Measurements from ENCODE around the gene IRF4. TPM values are rescaled to one million over a fixed set of nuclear protein-coding genes. Genes with fewer than 3 reads are reported as not detected.

The IRF4 gene
- 100 to 1,000 TPM; 554 to 602 TPM for total RNA-seq

DNA sequence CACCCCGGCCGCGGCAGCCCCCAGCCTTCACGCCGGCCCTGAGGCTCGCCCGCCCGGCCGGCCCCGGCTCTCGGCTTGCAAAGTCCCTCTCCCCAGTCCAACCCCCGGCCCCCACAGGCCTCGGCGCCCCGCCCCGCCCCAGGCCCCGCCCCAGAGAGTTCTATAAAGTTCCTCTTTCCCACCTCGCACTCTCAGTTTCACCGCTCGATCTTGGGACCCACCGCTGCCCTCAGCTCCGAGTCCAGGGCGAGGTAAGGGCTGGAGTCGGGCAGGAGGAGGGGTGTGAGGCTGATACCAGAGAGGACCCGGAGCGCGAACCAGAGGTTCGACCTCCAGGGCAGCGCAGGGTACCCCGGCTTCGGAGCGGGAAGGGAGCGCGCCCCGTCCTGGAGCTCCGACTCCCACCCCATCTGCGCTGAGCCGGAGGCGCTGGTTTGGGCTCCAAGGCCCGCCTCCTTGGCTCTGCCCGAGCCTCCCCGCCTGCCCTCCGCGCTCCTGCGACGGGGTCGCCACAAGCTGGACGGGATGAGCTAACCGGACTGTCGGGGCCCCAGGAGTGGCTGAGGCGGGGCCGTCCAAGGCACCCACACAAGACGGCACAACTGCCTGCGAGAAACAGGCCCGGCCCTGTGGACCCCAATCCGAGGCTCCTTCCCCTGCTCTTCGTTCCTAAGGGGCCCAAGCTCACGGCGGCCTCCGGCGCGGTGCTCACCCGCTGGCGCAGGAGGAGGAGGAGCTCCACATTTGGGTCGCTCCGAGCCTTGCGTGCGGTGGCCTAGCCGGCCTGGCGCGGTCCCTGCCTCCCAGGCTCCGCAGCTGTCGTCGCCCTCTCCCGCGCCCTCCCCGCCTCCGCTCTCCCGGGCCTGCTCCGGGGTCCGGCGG is at the start of gene IRF4:
IRF4 (plus strand) TSS at position 194 of the 882 bp plus-strand sequence. CDS start 1,401 bp downstream, outside the sequence.
- Mint-ChIP-seq H3K9me3 (no peaks in the 10 kb centered on the region), H3K27me3 (ENCODE audit: low read depth) (no peaks in the 10 kb centered on the region), H3K27ac (peak within 1 kb of the TSS; percentile 98), H3K36me3 (ENCODE audit: insufficient read depth in 2 of 2) (peaks cover 27 to 36% of the 10 kb centered on the region in 2 donors), H3K4me3 (peak within 1 kb of the TSS; percentile 85 to 96), H3K4me1 (ENCODE audit: low read depth) (peaks cover 61% of the 10 kb centered on the region)
- ATAC-seq (replicated peaks in 1 of 2): peak; percentile 57 to 58
- peak; percentile 80 to 87 for DNase-seq

DNA sequence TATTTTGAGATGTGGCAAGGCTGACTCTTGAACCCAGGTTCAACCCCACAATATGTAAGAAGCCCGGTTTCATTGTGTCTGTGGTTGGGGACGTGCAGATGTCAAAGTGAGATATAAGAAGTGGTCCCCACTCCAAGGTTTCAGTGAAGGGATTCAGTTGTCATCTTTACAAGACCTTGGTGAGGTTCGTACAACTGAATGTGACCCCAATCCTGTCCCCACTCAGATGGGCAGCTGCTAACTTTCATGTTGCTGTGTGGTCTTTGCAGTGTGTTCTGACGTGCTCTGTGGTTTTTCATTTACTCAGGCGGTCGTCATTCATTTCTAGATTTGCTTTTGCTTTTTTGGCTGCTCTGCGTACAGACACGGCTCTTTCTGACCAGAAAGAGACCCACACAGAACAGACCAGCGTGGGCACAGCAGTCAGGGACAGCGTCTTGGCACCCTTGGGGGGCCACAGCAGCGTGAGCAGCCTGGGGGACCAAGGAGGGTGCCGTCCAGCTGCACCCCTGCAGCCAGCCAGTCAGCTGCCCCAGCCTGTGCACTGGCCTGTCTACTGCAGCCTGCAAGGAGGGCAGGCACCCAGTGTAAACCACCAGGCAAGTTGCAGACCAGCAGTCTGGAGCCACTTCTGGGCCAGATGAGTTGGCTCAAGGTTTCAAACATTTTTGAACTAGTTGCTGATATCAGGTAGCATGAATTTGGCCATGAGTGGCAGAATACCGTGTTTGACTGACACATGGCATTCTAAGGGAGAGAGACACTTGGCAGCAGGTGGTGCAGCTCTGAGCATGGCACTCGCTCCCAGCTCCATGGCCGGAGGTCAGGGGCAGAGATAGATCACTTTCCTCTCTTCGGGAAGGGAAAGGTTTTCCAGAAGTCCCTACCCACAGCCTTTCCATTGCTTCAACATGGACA is 49.4 kb upstream of the IRF4 start:
- peak; percentile 63 to 65 for ATAC-seq (replicated peaks in 1 of 2)

DNA sequence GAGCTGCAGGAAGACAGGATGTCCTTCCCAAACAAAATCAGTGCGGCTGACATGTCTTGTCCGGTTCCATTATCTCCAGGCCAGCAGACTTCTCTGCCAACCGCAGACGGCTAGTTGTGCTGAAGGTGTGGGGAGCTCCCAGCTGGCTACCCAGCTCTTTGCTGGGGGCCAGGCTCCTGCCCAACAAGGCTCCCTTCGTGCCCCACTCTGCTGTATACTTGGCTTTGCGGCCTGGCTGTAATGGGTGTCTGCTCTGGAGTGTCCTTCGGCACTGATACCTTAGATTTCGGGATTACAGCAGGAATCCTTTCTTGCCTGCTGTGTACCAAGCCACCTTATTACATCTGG is 48.7 kb upstream of the IRF4 start:
- Mint-ChIP-seq H3K9me3 (no peaks in the 10 kb centered on the region), H3K36me3 (ENCODE audit: insufficient read depth in 2 of 2) (peaks cover 0 to 7% of the 10 kb centered on the region in 2 donors), H3K4me1 (ENCODE audit: low read depth) (peaks cover 40% of the 10 kb centered on the region), H3K27ac (no peak overlapping the region), H3K27me3 (ENCODE audit: low read depth) (peaks cover 4% of the 10 kb centered on the region), H3K4me3 (no peak overlapping the region)
- DNase-seq (no peak), ATAC-seq (replicated peaks in 1 of 2) (no peak)

More for the DNA sequence above, 49.4 kb upstream of the IRF4 start:
- peaks cover 5% of the 10 kb centered on the region for H3K27me3 Mint-ChIP-seq (ENCODE audit: low read depth)
- peaks cover 47% of the 10 kb centered on the region for H3K4me1 Mint-ChIP-seq (ENCODE audit: low read depth)
- peaks cover 0 to 4% of the 10 kb centered on the region in 2 donors for H3K36me3 Mint-ChIP-seq (ENCODE audit: insufficient read depth in 2 of 2)
- peak; percentile 31 to 41 for DNase-seq
- H3K27ac Mint-ChIP-seq: no peak overlapping the region
- no peaks in the 10 kb centered on the region for H3K9me3 Mint-ChIP-seq
- peak overlapping the region; percentile 39 to 47 for H3K4me3 Mint-ChIP-seq

DNA sequence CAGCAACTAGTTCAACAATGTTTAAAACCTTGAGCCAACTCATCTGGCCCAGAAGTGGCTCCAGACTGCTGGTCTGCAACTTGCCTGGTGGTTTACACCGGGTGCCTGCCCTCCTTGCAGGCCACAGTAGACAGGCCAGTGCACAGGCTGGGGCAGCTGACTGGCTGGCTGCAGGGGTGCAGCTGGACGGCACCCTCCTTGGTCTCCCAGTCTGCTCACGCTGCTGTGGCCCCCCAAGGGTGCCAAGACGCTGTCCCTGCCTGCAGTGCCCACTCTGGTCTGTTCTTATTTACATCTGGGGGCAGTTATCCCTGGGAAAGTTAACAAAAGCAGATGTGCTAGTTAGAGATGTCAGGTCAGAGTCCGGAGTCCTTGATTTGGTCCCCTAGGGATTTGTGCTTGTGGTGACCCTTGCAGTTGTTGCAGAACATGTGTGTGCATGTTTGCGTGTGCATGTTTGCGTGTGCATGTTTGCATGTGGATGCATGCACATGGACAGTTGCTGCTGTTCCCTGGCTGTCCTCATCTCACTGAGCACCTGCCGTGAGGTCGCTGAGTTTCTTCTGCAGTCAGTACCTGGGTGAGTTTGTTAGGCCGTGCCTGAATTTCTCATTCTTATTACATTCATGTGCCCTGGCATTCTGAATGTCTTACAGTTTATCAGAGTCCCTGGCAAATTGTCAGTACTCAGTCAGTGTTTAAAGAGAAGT is 48.2 kb upstream of the IRF4 start:
- no peak for ATAC-seq (replicated peaks in 1 of 2)
- Mint-ChIP-seq H3K4me1 (ENCODE audit: low read depth) (peaks cover 36% of the 10 kb centered on the region), H3K9me3 (no peaks in the 10 kb centered on the region), H3K36me3 (ENCODE audit: insufficient read depth in 2 of 2) (peaks cover 0 to 7% of the 10 kb centered on the region in 2 donors), H3K27me3 (ENCODE audit: low read depth) (no peaks in the 10 kb centered on the region), H3K4me3 (no peak overlapping the region), H3K27ac (no peak overlapping the region)
- no peak for DNase-seq

DNA sequence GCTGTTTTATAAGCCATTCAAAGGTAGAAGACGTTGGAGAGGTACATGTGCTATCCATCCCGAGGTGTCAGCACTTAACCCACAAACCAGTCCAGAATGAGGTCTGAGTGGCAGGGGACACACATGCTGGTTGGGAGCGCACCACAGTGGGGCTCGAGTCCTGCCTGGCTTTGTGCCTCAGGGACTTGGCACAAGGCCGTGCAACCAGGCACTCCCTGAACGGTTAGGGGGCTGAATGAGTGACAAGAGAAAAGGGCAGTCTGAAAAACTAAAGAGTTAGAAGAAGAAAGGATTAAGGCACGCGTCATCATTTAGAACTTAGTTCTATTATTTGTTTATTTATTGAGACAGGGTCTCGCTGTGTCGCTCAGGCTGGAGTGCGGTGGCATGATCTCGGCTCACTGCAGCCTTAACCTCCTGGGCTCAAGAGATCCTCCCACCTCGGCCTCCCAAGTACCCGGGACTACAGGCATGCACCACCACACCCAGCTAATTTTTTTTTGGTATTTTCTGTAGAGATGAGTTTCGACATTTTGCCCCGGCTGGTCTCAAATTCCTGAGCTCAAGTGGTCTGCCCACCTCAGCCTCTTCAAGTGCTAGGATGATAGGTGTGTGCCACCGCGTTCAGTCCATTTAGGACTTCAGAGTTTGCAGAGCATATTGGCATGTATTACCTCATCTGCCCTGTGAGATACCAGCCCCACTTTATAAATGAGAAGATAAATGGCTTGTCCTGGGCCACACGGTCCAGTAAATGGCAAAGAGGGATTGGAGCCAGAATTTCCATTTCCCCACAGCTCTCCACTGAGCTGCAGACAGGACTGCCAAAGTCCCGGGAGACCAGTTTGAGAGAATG is 47.4 kb upstream of the IRF4 start:
- H3K4me1 Mint-ChIP-seq (ENCODE audit: low read depth): peaks cover 29% of the 10 kb centered on the region
- H3K4me3 Mint-ChIP-seq: no peak overlapping the region
- H3K27me3 Mint-ChIP-seq (ENCODE audit: low read depth): no peaks in the 10 kb centered on the region
- ATAC-seq (replicated peaks in 1 of 2) (no peak), DNase-seq (no peak)
- peaks cover 0 to 12% of the 10 kb centered on the region in 2 donors for H3K36me3 Mint-ChIP-seq (ENCODE audit: insufficient read depth in 2 of 2)
- no peaks in the 10 kb centered on the region for H3K9me3 Mint-ChIP-seq
- no peak overlapping the region for H3K27ac Mint-ChIP-seq

DNA sequence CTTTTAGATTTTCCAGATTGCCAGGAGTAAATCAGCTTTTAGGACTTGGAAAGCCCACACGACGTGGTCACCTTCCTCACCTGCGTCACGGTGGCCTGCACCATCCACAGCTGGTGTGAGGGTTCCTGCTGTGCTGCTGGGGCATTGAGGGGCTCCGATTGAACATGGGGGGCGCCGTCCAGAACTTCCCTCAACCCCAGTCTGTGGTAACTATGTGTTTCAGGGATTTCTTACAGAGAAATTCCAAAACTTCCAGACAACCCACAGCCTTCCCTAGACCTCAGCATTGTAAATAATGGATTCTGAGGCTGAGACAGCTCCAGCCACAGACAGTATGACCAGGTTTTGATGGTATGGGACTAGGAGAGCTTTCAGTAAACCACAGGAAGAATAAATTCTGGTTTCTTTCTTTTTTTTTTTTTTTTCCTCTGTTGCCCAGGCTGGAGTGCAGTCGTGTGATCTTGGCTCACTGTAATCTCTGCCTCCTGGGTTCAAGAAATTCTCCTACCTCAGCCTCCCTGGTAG is 46.7 kb upstream of the IRF4 start:
- Mint-ChIP-seq H3K9me3 (no peaks in the 10 kb centered on the region), H3K27ac (no peak overlapping the region), H3K36me3 (ENCODE audit: insufficient read depth in 2 of 2) (peaks cover 0 to 12% of the 10 kb centered on the region in 2 donors), H3K4me3 (no peak overlapping the region), H3K27me3 (ENCODE audit: low read depth) (no peaks in the 10 kb centered on the region), H3K4me1 (ENCODE audit: low read depth) (peaks cover 22% of the 10 kb centered on the region)
- DNase-seq (no peak), ATAC-seq (replicated peaks in 1 of 2) (no peak)

DNA sequence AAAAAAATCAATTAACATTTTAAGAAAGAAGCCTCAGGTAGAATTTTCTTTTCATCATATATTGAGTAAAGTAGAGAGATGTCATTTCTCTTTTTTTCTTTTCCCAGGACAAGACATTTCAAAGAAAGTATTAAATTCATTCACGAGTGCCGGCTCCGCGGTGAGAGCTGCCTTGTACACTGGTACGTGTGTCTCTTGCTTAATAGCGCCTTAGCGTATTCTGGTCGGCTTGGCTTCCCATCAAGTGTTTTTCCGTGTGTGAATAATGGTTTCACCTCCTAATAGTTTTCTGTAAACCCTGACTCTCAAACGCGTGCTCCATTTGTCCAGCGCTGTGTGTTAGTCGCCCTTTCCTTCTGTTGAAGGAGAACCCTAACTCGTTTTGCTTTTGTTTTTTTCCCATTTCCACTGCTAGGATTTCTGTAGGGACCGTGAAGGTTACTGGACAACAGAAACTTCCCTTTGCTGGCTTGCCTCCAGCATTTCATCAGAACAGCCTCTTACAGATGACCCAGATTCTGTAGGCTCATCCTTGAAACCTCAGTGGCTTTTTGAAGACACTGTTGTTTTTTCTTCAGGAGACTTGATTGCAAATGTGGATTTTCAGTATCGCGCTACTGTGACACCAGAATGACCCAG is 45.7 kb upstream of the IRF4 start:
- H3K27me3 Mint-ChIP-seq (ENCODE audit: low read depth): no peaks in the 10 kb centered on the region
- DNase-seq (no peak), ATAC-seq (replicated peaks in 1 of 2) (no peak)
- H3K27ac Mint-ChIP-seq: no peak overlapping the region
- no peaks in the 10 kb centered on the region for H3K9me3 Mint-ChIP-seq
- H3K36me3 Mint-ChIP-seq (ENCODE audit: insufficient read depth in 2 of 2): peaks cover 0 to 12% of the 10 kb centered on the region in 2 donors
- H3K4me1 Mint-ChIP-seq (ENCODE audit: low read depth): peaks cover 13% of the 10 kb centered on the region
- H3K4me3 Mint-ChIP-seq: no peak overlapping the region

DNA sequence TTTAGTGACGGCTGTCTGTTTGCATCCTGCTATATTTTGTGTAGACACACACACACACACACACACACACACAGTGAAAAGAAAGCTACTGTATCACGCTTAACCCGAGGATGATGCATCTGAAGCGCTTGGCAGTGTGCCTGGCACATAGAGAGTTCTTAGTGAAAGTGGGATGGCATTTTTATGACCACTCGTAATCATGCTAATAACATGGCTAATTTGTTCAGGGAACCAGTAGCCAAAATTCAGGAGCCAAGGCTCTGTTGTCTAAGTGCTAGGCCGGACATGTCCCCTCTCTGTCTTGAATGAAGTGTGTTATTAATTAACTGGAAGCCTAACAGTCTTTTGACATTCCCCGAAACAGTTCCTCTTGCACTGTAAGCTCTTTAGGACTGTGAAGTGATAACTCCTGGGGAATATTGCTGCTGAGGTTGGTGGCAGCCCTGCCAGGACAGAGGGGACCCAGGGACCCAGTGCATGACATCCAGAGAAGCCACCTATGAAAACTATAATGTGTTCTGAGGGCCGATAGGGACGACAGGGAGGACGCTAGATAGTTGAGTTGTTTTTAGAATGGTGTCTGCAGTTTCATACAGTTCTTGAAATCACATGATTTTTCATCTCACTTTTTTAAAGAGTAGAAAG is 45.0 kb upstream of the IRF4 start:
- Mint-ChIP-seq H3K4me1 (ENCODE audit: low read depth) (peaks cover 9% of the 10 kb centered on the region), H3K9me3 (no peaks in the 10 kb centered on the region), H3K36me3 (ENCODE audit: insufficient read depth in 2 of 2) (peaks cover 0 to 11% of the 10 kb centered on the region in 2 donors), H3K4me3 (no peak overlapping the region), H3K27me3 (ENCODE audit: low read depth) (no peaks in the 10 kb centered on the region), H3K27ac (no peak overlapping the region)
- ATAC-seq (replicated peaks in 1 of 2) (no peak), DNase-seq (no peak)

DNA sequence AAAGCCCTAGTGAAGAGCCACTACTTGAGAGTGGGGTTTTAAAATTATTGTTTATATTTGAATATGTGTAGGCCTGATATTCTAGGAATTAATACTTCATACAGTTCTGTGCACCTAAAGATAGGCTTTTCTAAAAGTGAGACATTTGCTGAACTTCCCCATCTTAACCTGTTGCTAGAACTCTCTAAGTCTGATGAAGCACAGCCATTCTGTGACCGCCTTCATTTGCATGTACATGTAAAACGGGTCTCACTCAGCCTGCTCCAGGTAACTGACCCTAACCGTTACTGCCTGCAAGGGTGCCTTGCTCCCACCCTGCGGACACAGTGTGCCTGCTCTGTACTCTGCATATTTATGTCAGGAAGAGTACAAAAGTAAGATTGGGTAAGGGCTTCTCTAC is 44.3 kb upstream of the IRF4 start:
- H3K27ac Mint-ChIP-seq: no peak overlapping the region
- ATAC-seq (replicated peaks in 1 of 2) (no peak), DNase-seq (no peak)
- peaks cover 3% of the 10 kb centered on the region for H3K4me1 Mint-ChIP-seq (ENCODE audit: low read depth)
- no peaks in the 10 kb centered on the region for H3K9me3 Mint-ChIP-seq
- H3K27me3 Mint-ChIP-seq (ENCODE audit: low read depth): no peaks in the 10 kb centered on the region
- H3K36me3 Mint-ChIP-seq (ENCODE audit: insufficient read depth in 2 of 2): peaks cover 0 to 8% of the 10 kb centered on the region in 2 donors
- H3K4me3 Mint-ChIP-seq: no peak overlapping the region

DNA sequence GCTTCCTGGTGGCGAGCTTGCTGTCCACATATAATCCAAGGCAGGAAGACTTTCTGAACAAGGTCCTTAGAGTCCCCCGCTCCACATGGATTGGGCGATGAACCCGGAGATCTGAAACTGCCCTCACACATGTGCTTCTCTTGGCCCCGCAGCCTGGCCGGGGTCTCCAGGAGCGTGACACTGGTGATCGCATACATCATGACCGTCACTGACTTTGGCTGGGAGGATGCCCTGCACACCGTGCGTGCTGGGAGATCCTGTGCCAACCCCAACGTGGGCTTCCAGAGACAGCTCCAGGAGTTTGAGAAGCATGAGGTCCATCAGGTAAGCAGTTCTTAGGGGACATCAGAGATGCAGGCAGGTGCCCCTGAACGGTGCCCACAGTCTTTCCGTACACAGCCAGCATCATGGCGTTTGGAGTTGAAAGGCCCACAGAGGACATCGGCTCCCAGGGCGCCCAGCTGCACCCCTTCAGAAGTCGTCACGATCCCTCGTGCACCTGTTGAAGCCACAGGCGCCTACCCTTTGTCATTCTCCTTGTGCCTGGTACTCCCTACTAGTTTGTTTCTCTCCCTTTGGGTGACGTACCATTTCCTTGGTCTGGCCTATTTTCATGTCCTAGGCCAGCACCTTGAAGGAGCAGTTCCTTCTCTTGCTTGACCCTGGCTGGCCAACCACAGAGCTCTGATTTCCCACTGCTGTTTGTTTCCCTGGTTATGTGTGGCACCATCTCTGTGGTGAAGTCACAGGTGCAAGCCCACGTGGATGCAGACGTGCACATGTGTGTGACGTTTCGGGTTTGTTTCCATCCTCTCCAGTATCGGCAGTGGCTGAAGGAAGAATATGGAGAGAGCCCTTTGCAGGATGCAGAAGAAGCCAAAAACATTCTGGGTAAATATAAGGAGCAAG is 43.3 kb upstream of the IRF4 start:
- ATAC-seq (replicated peaks in 1 of 2) (no peak), DNase-seq (no peak)
- Mint-ChIP-seq H3K27me3 (ENCODE audit: low read depth) (no peaks in the 10 kb centered on the region), H3K9me3 (no peaks in the 10 kb centered on the region), H3K27ac (no peak overlapping the region), H3K4me1 (ENCODE audit: low read depth) (no peaks in the 10 kb centered on the region), H3K4me3 (no peak overlapping the region), H3K36me3 (ENCODE audit: insufficient read depth in 2 of 2) (peaks cover 0 to 8% of the 10 kb centered on the region in 2 donors)

All from activated T-cell treated with anti-CD3 and anti-CD28 coated beads, Interleukin-2, amount 50 U/mL, for 72 hours (primary cell).